Glutamatergic neuron (in vitro differentiated cells): Measurements from ENCODE around the gene EZH2. TPM values are rescaled to one million over a fixed set of nuclear protein-coding genes. Genes with fewer than 3 reads are reported as not detected.

Experiments
- DNase-seq: peaks from one replicate; pipeline ENCODE4 v3.0.0; 2022
- H3K27ac Mint-ChIP-seq: one replicate; pipeline ENCODE4 v1.8.0; 2020; ENCODE audit warnings: mild to moderate bottlenecking, mixed read lengths, inconsistent platforms; ENCODE audit not compliant: unreplicated experiment
- H3K27me3 Mint-ChIP-seq: one replicate; pipeline ENCODE4 v1.8.0; 2020; ENCODE audit warnings: mild to moderate bottlenecking, moderate library complexity, mixed read lengths, inconsistent platforms; ENCODE audit not compliant: unreplicated experiment
- H3K36me3 Mint-ChIP-seq: one replicate; pipeline ENCODE4 v1.8.0; 2020; ENCODE audit warnings: mild to moderate bottlenecking, mixed read lengths, inconsistent platforms; ENCODE audit not compliant: unreplicated experiment
- H3K4me1 Mint-ChIP-seq: one replicate; pipeline ENCODE4 v1.8.0; 2020; ENCODE audit warnings: mild to moderate bottlenecking, low read depth, mixed read lengths, inconsistent platforms; ENCODE audit not compliant: unreplicated experiment
- H3K4me3 Mint-ChIP-seq: one replicate; pipeline ENCODE4 v1.8.0; 2020; ENCODE audit warnings: mild to moderate bottlenecking, mixed read lengths, inconsistent platforms; ENCODE audit not compliant: unreplicated experiment
- H3K9me3 Mint-ChIP-seq: one replicate; pipeline ENCODE4 v1.8.0; 2020; ENCODE audit warnings: mild to moderate bottlenecking, moderate library complexity, mixed read lengths, inconsistent platforms; ENCODE audit not compliant: unreplicated experiment
- CTCF ChIP-seq: fragments of 200-600 bp; sonication (generic); IDR thresholded peaks from one replicate; pipeline ENCODE4 v1.5.0; 2021; ENCODE audit not compliant: partially characterized antibody, unreplicated experiment
- total RNA-seq: library from RNA; stranded (reverse); fragmentation: NEBNext Ultra II Directional; extraction: Animal tissue kit (Norgen Biotek cat#: 25700); gene quantifications from one replicate; pipeline ENCODE4 v1.2.1, GENCODE V29; 2021; ENCODE audit not compliant: unreplicated experiment

The EZH2 gene
- total RNA-seq, 1 donor from 2014 or later, result 314 TPM

GRCh38 chr7:148856891-148857290 is 27.2 kb downstream of the EZH2 start:
- Mint-ChIP-seq H3K27ac (no peak overlapping the region), H3K36me3 (no peaks in the 10 kb centered on the region), H3K9me3 (no peaks in the 10 kb centered on the region), H3K27me3 (peaks cover 2% of the 10 kb centered on the region), H3K4me3 (no peak overlapping the region), H3K4me1 (peaks cover 22% of the 10 kb centered on the region)
- DNase-seq, result no peak
- no peak for TF ChIP-seq CTCF

DNA sequence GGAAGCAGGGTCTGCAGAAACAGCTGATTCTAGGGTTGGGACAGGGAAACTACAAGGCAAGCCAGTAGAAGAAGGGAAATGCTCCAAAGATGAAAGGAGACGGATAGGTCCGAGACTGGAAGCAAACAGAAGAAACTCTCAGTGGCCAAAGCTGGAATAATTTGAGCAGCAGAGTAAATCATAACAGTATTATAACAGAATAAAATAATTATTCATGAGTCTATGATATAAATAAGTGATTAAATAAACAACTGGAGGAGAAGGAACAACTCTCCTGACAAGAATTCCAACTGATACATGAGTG is 27.6 kb downstream of the EZH2 start:
- Mint-ChIP-seq H3K4me3 (no peak overlapping the region), H3K36me3 (no peaks in the 10 kb centered on the region), H3K27me3 (peaks cover 2% of the 10 kb centered on the region), H3K27ac (no peak overlapping the region), H3K9me3 (no peaks in the 10 kb centered on the region), H3K4me1 (peaks cover 20% of the 10 kb centered on the region)
- peak; percentile 57 for TF ChIP-seq CTCF
- DNase-seq, result no peak

- no peak for TF ChIP-seq CTCF
- no peak for DNase-seq
- Mint-ChIP-seq H3K36me3 (no peaks in the 10 kb centered on the region), H3K27me3 (peaks cover 2% of the 10 kb centered on the region), H3K9me3 (no peaks in the 10 kb centered on the region), H3K4me1 (peaks cover 25% of the 10 kb centered on the region), H3K4me3 (peak overlapping the region; percentile 36), H3K27ac (peak overlapping the region; percentile 52)
Observed at GRCh38 chr7:148854983-148855382, 29.1 kb downstream of the EZH2 start.

DNA sequence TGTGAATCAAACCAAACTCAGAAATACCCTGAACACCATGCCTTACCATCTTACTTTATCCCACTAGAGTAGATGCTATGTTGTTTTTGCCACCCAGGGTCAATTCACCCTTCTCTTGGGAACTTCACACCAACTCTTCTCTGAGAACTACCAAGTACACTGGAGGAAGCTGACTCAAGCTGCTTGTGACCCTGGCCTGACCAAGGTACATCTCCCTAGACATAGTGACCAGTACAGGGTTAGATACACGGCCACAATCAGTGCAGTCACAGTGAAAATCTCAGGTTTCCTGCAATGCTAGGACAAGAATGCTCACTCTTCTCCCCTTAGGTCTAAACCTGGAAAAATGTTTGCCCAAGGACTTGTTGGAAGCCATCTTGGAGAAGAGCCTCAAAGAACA is 31.8 kb downstream of the EZH2 start:
- no peaks in the 10 kb centered on the region for H3K36me3 Mint-ChIP-seq
- DNase-seq, result no peak
- peaks cover 47% of the 10 kb centered on the region for H3K4me1 Mint-ChIP-seq
- H3K27me3 Mint-ChIP-seq, result no peaks in the 10 kb centered on the region
- H3K27ac Mint-ChIP-seq, result no peak overlapping the region
- peaks cover 1% of the 10 kb centered on the region for H3K9me3 Mint-ChIP-seq
- no peak for TF ChIP-seq CTCF
- H3K4me3 Mint-ChIP-seq, result no peak overlapping the region

- Mint-ChIP-seq H3K27me3 (no peaks in the 10 kb centered on the region), H3K4me3 (no peak overlapping the region), H3K9me3 (peaks cover 4% of the 10 kb centered on the region), H3K36me3 (no peaks in the 10 kb centered on the region), H3K4me1 (peaks cover 45% of the 10 kb centered on the region), H3K27ac (peak overlapping the region; percentile 49)
- no peak for DNase-seq
- TF ChIP-seq CTCF, result no peak
Observed at GRCh38 chr7:148850564-148850963, 33.5 kb downstream of the EZH2 start.
